ENCODE data around the gene ARHGEF16. TPM values are rescaled to one million over a fixed set of nuclear protein-coding genes. Genes with fewer than 3 reads are reported as not detected.

The ARHGEF16 gene
- total RNA-seq, 1 experiment from 2014 or later: 17.2 TPM

GRCh38 chr1:3463891-3464648 is 9.6 kb downstream of the ARHGEF16 start:
- Mint-ChIP-seq H3K27ac (no peak overlapping the region), H3K36me3 (no peaks in the 10 kb centered on the region), H3K4me1 (peaks cover 3% of the 10 kb centered on the region; the same call in 1 of the 2 replicates), H3K4me3 (no peak overlapping the region), H3K27me3 (ENCODE audit: low read depth) (no peaks in the 10 kb centered on the region), H3K9me3 (no peaks in the 10 kb centered on the region)
- no peak for ATAC-seq
- TF ChIP-seq TP53 (CRISPR knock-in tag; IDR thresholded peaks at IDR 0.05): no peak
- TF ChIP-seq EMX1 (CRISPR knock-in tag; IDR thresholded peaks at IDR 0.05): no peak
- no peak for TF ChIP-seq NFYB (CRISPR knock-in tag; conservative IDR thresholded peaks at IDR 0.05; ENCODE audit: low read depth)
- TF ChIP-seq CREB1 (CRISPR knock-in tag; IDR thresholded peaks at IDR 0.05): no peak
- no peak for TF ChIP-seq ZNF671 (CRISPR knock-in tag; IDR thresholded peaks at IDR 0.05)
- TF ChIP-seq, protein P1, sequence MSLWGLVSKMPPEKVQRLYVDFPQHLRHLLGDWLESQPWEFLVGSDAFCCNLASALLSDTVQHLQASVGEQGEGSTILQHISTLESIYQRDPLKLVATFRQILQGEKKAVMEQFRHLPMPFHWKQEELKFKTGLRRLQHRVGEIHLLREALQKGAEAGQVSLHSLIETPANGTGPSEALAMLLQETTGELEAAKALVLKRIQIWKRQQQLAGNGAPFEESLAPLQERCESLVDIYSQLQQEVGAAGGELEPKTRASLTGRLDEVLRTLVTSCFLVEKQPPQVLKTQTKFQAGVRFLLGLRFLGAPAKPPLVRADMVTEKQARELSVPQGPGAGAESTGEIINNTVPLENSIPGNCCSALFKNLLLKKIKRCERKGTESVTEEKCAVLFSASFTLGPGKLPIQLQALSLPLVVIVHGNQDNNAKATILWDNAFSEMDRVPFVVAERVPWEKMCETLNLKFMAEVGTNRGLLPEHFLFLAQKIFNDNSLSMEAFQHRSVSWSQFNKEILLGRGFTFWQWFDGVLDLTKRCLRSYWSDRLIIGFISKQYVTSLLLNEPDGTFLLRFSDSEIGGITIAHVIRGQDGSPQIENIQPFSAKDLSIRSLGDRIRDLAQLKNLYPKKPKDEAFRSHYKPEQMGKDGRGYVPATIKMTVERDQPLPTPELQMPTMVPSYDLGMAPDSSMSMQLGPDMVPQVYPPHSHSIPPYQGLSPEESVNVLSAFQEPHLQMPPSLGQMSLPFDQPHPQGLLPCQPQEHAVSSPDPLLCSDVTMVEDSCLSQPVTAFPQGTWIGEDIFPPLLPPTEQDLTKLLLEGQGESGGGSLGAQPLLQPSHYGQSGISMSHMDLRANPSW (CRISPR knock-in tag; conservative IDR thresholded peaks at IDR 0.05; ENCODE audit: low read depth): no peak
- TF ChIP-seq, protein P2, sequence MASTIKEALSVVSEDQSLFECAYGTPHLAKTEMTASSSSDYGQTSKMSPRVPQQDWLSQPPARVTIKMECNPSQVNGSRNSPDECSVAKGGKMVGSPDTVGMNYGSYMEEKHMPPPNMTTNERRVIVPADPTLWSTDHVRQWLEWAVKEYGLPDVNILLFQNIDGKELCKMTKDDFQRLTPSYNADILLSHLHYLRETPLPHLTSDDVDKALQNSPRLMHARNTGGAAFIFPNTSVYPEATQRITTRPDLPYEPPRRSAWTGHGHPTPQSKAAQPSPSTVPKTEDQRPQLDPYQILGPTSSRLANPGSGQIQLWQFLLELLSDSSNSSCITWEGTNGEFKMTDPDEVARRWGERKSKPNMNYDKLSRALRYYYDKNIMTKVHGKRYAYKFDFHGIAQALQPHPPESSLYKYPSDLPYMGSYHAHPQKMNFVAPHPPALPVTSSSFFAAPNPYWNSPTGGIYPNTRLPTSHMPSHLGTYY (CRISPR knock-in tag; IDR thresholded peaks at IDR 0.05): no peak
- TF ChIP-seq ZNF512 (CRISPR knock-in tag; IDR thresholded peaks at IDR 0.05; ENCODE audit: borderline replicate concordance): no peak
- TF ChIP-seq ARID4B (CRISPR knock-in tag; IDR thresholded peaks at IDR 0.05; ENCODE audit: borderline replicate concordance): no peak
- ChIA-PET POLR2A (no interaction called here), CTCF (interaction anchor here (1.3 to 6.7 kb wide), 4 partner anchors 8 to 231 kb away, joined by 3 to 41 read pairs (median 18); no protein-coding TSS in a partner anchor)
- DNase-seq (ENCODE audit: low spot score): peak; percentile 5

GRCh38 chr1:3464649-3465025 is 10.2 kb downstream of the ARHGEF16 start:
- no peak overlapping the region for H3K4me3 Mint-ChIP-seq
- H3K4me1 Mint-ChIP-seq: peaks cover 3% of the 10 kb centered on the region; the same call in 1 of the 2 replicates
- ChIA-PET POLR2A (no interaction called here), CTCF (interaction anchor here (6.7 kb wide), 1 partner anchor 11 kb away, joined by 41 read pairs; no protein-coding TSS in a partner anchor)
- DNase-seq (ENCODE audit: low spot score) (no peak), ATAC-seq (no peak)
- H3K27me3 Mint-ChIP-seq (ENCODE audit: low read depth): no peaks in the 10 kb centered on the region
- H3K9me3 Mint-ChIP-seq: no peaks in the 10 kb centered on the region
- no peaks in the 10 kb centered on the region for H3K36me3 Mint-ChIP-seq
- peak overlapping the region; percentile 68 for H3K27ac Mint-ChIP-seq
- TF ChIP-seq ZNF425 (CRISPR knock-in tag; conservative IDR thresholded peaks at IDR 0.05) (no peak), NFE2L1 (CRISPR knock-in tag; IDR thresholded peaks at IDR 0.05) (no peak), IRF1 (CRISPR knock-in tag; IDR thresholded peaks at IDR 0.05) (no peak), CREB1 (CRISPR knock-in tag; IDR thresholded peaks at IDR 0.05) (no peak), ZNF532 (CRISPR knock-in tag; IDR thresholded peaks at IDR 0.05; ENCODE audit: borderline replicate concordance) (no peak), JUN (CRISPR knock-in tag; IDR thresholded peaks at IDR 0.05) (no peak), ATF3 (CRISPR knock-in tag; conservative IDR thresholded peaks at IDR 0.05) (no peak)

Measured in WTC11 (cell line).